IMR-90 (cell line): ENCODE data around the gene STARD10. TPM values are rescaled to one million over a fixed set of nuclear protein-coding genes. Genes with fewer than 3 reads are reported as not detected.

Source experiments
- ATAC-seq: fragments of 200-7000 bp; cut with Tn5 transposase; 2 replicates; pipeline ENCODE4 v1.9.1; 2020; ENCODE audit warnings: low read depth, mild to moderate bottlenecking, moderate library complexity
- BruUV-seq: library from RNA; stranded (reverse); fragments of 400-500 nt; replicated peaks from 2 replicates; lab custom pipeline; 2021; lab: Mats Ljungman, UMichigan
- CTCF ChIA-PET: fragments of 300-600 bp; formaldehyde crosslinking; extraction: SDS; loops from one replicate; lab custom pipeline; 2021; ENCODE audit warnings: antibody characterized with exemption; lab: Yijun Ruan, JAX
- POLR2A ChIA-PET: fragments of 300-600 bp; sonication (Branson Sonifier 250); formaldehyde crosslinking; loops from one replicate; lab custom pipeline; 2022; ENCODE audit warnings: antibody characterized with exemption; ENCODE audit not compliant: unreplicated experiment; lab: Charles Lee
- DNase-seq: peaks from one replicate; pipeline ENCODE4 v3.0.0; 2013
- H2AFZ ChIP-seq: replicated peaks from 2 replicates; pipeline ENCODE3; 2013; ENCODE audit warnings: low read length, mild to moderate bottlenecking; ENCODE audit not compliant: poor library complexity
- H2AK5ac ChIP-seq: 2 replicates; pipeline ENCODE4 v1.6.1; 2013; ENCODE audit warnings: low read depth, low read length, inconsistent platforms
- H2AK9ac ChIP-seq: replicated peaks from 2 replicates; pipeline ENCODE3; 2013; ENCODE audit warnings: mild to moderate bottlenecking, low read depth, low read length, moderate library complexity; ENCODE audit not compliant: poor library complexity
- H2BK120ac ChIP-seq: 2 replicates; pipeline ENCODE4 v1.6.1; 2013; ENCODE audit warnings: low read depth, low read length, inconsistent platforms
- H2BK15ac ChIP-seq: 3 replicates; pipeline ENCODE4 v1.6.1; 2013; ENCODE audit warnings: low read depth, low read length, inconsistent platforms
- H2BK20ac ChIP-seq: 2 replicates; pipeline ENCODE4 v1.6.1; 2013; ENCODE audit warnings: low read depth, mild to moderate bottlenecking, inconsistent platforms, low read length, moderate library complexity
- H2BK5ac ChIP-seq: 2 replicates; pipeline ENCODE4 v1.6.1; 2013; ENCODE audit warnings: mild to moderate bottlenecking, low read depth, low read length, inconsistent platforms; ENCODE audit not compliant: poor library complexity, severe bottlenecking
- H3K14ac ChIP-seq: replicated peaks from 2 replicates; pipeline ENCODE4 v1.6.1; 2013; ENCODE audit warnings: low read depth, low read length, inconsistent platforms
- H3K18ac ChIP-seq: 2 replicates; pipeline ENCODE4 v1.6.1; 2013; ENCODE audit warnings: low read depth, low read length, control low read depth
- H3K23ac ChIP-seq: 2 replicates; pipeline ENCODE4 v1.6.1; 2013; ENCODE audit warnings: low read depth, low read length, inconsistent platforms
- H3K27ac ChIP-seq: 2 replicates; pipeline ENCODE4 v1.5.1; 2013; ENCODE audit warnings: mild to moderate bottlenecking, control low read depth, low read length; ENCODE audit not compliant: insufficient read depth
- H3K27me3 ChIP-seq: 2 replicates; pipeline ENCODE4 v1.6.1; 2013; ENCODE audit warnings: low read length; ENCODE audit not compliant: control insufficient read depth, insufficient read depth
- H3K36me3 ChIP-seq: 2 replicates; pipeline ENCODE4 v1.6.1; 2013; ENCODE audit warnings: low read length, mixed read lengths; ENCODE audit not compliant: control insufficient read depth, insufficient read depth
- H3K4ac ChIP-seq: 2 replicates; pipeline ENCODE4 v1.6.1; 2013; ENCODE audit warnings: low read depth, low read length, inconsistent platforms
- H3K4me1 ChIP-seq: 2 replicates; pipeline ENCODE4 v1.6.1; 2013; ENCODE audit warnings: low read length, mixed read lengths; ENCODE audit not compliant: control insufficient read depth, insufficient read depth
- H3K4me2 ChIP-seq: 2 replicates; pipeline ENCODE4 v1.6.1; 2013; ENCODE audit warnings: low read depth, mild to moderate bottlenecking, control low read depth, low read length, moderate library complexity
- H3K4me3 ChIP-seq: 2 replicates; pipeline ENCODE4 v1.5.1; 2013; ENCODE audit warnings: low read depth, mild to moderate bottlenecking, control low read depth, low read length, moderate library complexity; ENCODE audit not compliant: insufficient read depth
- H3K56ac ChIP-seq: 2 replicates; pipeline ENCODE4 v1.6.1; 2013; ENCODE audit warnings: low read length, inconsistent platforms; ENCODE audit not compliant: insufficient read depth; ENCODE audit errors: extremely low read depth
- H3K79me1 ChIP-seq, 2 experiments: 2 replicates each; pipeline ENCODE4 v1.6.1; 2013; ENCODE audit warnings: low read length in 2 of 2, inconsistent platforms in 1 of 2, low read depth in 1 of 2
- H3K9ac ChIP-seq: 2 replicates; pipeline ENCODE4 v1.6.1; 2013; ENCODE audit warnings: low read depth, low read length, control low read depth
- H3K9me1 ChIP-seq: 2 replicates; pipeline ENCODE4 v1.6.1; 2013; ENCODE audit warnings: low read length, inconsistent platforms; ENCODE audit not compliant: insufficient read depth
- H3K9me3 ChIP-seq: 2 replicates; pipeline ENCODE4 v1.6.1; 2013; ENCODE audit warnings: low read length; ENCODE audit not compliant: control insufficient read depth, insufficient read depth
- H4K20me1 ChIP-seq: 2 replicates; pipeline ENCODE4 v1.6.1; 2013; ENCODE audit warnings: low read length, inconsistent platforms; ENCODE audit not compliant: insufficient read depth
- H4K5ac ChIP-seq: 2 replicates; pipeline ENCODE4 v1.6.1; 2013; ENCODE audit warnings: mild to moderate bottlenecking, low read depth, low read length, control low read depth
- H4K8ac ChIP-seq, 2 experiments: 2 replicates each; pipeline ENCODE4 v1.6.1; 2013; ENCODE audit warnings: low read depth in 2 of 2, low read length in 2 of 2, control low read depth in 1 of 2, inconsistent platforms in 1 of 2
- H4K91ac ChIP-seq: 2 replicates; pipeline ENCODE4 v1.6.1; 2013; ENCODE audit warnings: low read depth, low read length, inconsistent platforms; ENCODE audit not compliant: insufficient read depth
- BHLHE40 ChIP-seq: fragments of 150-350 bp; IDR thresholded peaks from 2 replicates; pipeline ENCODE4 v1.6.1; 2016; ENCODE audit warnings: mild to moderate bottlenecking, low read depth, low read length
- CTCF ChIP-seq: conservative IDR thresholded peaks from 2 replicates; pipeline ENCODE4 v1.5.1; 2012; ENCODE audit warnings: mild to moderate bottlenecking, low read depth, low read length, improper control_type of control experiment
- ELK1 ChIP-seq: fragments of 150-350 bp; IDR thresholded peaks from 2 replicates; pipeline ENCODE4 v1.6.1; 2016; ENCODE audit warnings: low read depth, mild to moderate bottlenecking, low read length, moderate library complexity, borderline replicate concordance
- MAFK ChIP-seq: IDR thresholded peaks from 2 replicates; pipeline ENCODE4 v1.6.1; 2012; ENCODE audit warnings: low read depth, low read length, improper control_type of control experiment
- MAZ ChIP-seq: IDR thresholded peaks from 2 replicates; pipeline ENCODE4 v1.6.1; 2012; ENCODE audit warnings: low read depth, mild to moderate bottlenecking, low read length, improper control_type of control experiment, moderate library complexity, borderline replicate concordance
- NFE2L2 ChIP-seq: fragments of 150-350 bp; IDR thresholded peaks from 2 replicates; pipeline ENCODE4 v1.6.1; 2016; ENCODE audit warnings: low read depth, mild to moderate bottlenecking, low read length
- POLR2A ChIP-seq: IDR thresholded peaks from 2 replicates; pipeline ENCODE4 v1.6.1; 2012; ENCODE audit warnings: mild to moderate bottlenecking, low read depth, low read length
- RAD21 ChIP-seq: IDR thresholded peaks from 2 replicates; pipeline ENCODE4 v1.6.1; 2012; ENCODE audit warnings: low read length, improper control_type of control experiment
- RCOR1 ChIP-seq: IDR thresholded peaks from 2 replicates; pipeline ENCODE4 v1.6.1; 2012; ENCODE audit warnings: mild to moderate bottlenecking, low read length, improper control_type of control experiment; ENCODE audit not compliant: insufficient replicate concordance
- RFX5 ChIP-seq: IDR thresholded peaks from 2 replicates; pipeline ENCODE4 v1.8.0; 2012; ENCODE audit warnings: low read depth, mild to moderate bottlenecking, low read length, moderate library complexity
- SMC3 ChIP-seq: fragments of 150-350 bp; IDR thresholded peaks from 2 replicates; pipeline ENCODE4 v1.6.1; 2016; ENCODE audit warnings: low read depth, mild to moderate bottlenecking, antibody characterized with exemption, low read length, moderate library complexity
- USF2 ChIP-seq: fragments of 150-350 bp; IDR thresholded peaks from 2 replicates; pipeline ENCODE4 v1.6.1; 2017; ENCODE audit warnings: mild to moderate bottlenecking, antibody characterized with exemption, low read length, low read depth
- WGBS, 2 experiments: methylation state at CpG; one replicate each; pipeline versions ENCODE4 v1.1.5 to v1.1.7; 2013; ENCODE audit warnings: missing lambda C conversion rate in 2 of 2; ENCODE audit not compliant: insufficient read length in 1 of 2; ENCODE audit errors: extremely low coverage in 2 of 2; 5-methylcytosine and 5-hydroxymethylcytosine counted together
- dilution Hi-C: fragments of 300-500 bp; cut with HindIII; formaldehyde crosslinking; loops from one replicate; pipeline ENCODE4 v1.14.3; 2018; ENCODE audit warnings: low sequenced_read_pairs; ENCODE audit not compliant: unreplicated experiment
- in situ Hi-C: fragments of 300-500 bp; cut with MboI; formaldehyde crosslinking; loops from 3 replicates; pipeline ENCODE4 v1.14.3; 2019; ENCODE audit warnings: low sequenced_read_pairs, inconsistent platforms, mixed read lengths
- intact Hi-C: fragments of 100-400 bp; cut with micrococcal nuclease; formaldehyde crosslinking; loops from 2 replicates; pipeline ENCODE4 v1.10.0; 2022
- polyA plus RNA-seq, 3 experiments: library from polyadenylated mRNA; depleted of rRNA; stranded (reverse); fragments of >200 nt; gene quantifications; 2 replicates each; pipeline ENCODE4 v1.2.3, GENCODE V29; 2012; ENCODE audit warnings: low replicate concordance in 1 of 3
- total RNA-seq: library from RNA; depleted of rRNA; stranded (reverse); fragments of >200 nt; gene quantifications from 2 replicates; pipeline ENCODE4 v1.2.3, GENCODE V29; 2012

Gene STARD10
- total and polyA plus RNA-seq, 2 of the 4 experiments (the other 2 are of a cell fraction): 23.8 to 37.4 TPM

- no peak for ATAC-seq
- no CpG with 5 or more reads among the region's 3 CpGs for WGBS, 2 experiments
Measured at GRCh38 chr11:72792437-72793021, 1.3 kb downstream of the STARD10 start.

More at GRCh38 chr11:72792437-72793021, 1.3 kb downstream of the STARD10 start:
- Histone ChIP-seq H3K4me1 (peaks cover 15% of the 10 kb centered on the region), H3K18ac (no peak overlapping the region), H3K4ac (peak overlapping the region; percentile 88), H2BK5ac (no peak overlapping the region), H3K56ac (no peak overlapping the region), H3K9ac (no peak overlapping the region), H2AK5ac (peak overlapping the region; percentile 43), H3K79me1 (peaks cover 0 to 12% of the 10 kb centered on the region in 2 experiments; a peak in 1 of 4 replicates), H3K27me3 (no peaks in the 10 kb centered on the region), H2BK120ac (peak overlapping the region; percentile 48; the same call in 1 of the 2 replicates), H3K4me2 (no peak overlapping the region), H3K9me1 (peaks cover 17% of the 10 kb centered on the region), H2AFZ (peak overlapping the region; percentile 65), H3K23ac (no peak overlapping the region), H4K20me1 (peaks cover 6% of the 10 kb centered on the region; the same call in 1 of the 2 replicates), H4K5ac (peak overlapping the region; percentile 64; the same call in 1 of the 2 replicates), H3K4me3 (no peak overlapping the region), H3K14ac (no peak overlapping the region), H2AK9ac (peak overlapping the region; percentile 57), H2BK20ac (peak overlapping the region; percentile 69; the same call in 1 of the 2 replicates), H4K8ac (peak overlapping the region; percentile 20 to 94; a peak in 3 of 4 replicates), H3K27ac (peak overlapping the region; percentile 2; the same call in 1 of the 2 replicates), H3K9me3 (no peaks in the 10 kb centered on the region), H2BK15ac (peak overlapping the region; percentile 65; the same call in 1 of the 3 replicates), H4K91ac (peak overlapping the region; percentile 33), H3K36me3 (no peaks in the 10 kb centered on the region)
- DNase-seq: no peak
- intact Hi-C loops: loop anchor here (1.0 kb wide), 1 partner anchor 67 kb away; no protein-coding TSS in a partner anchor
- dilution Hi-C loops: no loop called here
- no TSS peak for BruUV-seq
- no peak for TF ChIP-seq RFX5
- no peak for TF ChIP-seq BHLHE40
- TF ChIP-seq MAFK: no peak
- TF ChIP-seq MAZ: no peak
- TF ChIP-seq RAD21: no peak
- no peak for TF ChIP-seq ELK1
- TF ChIP-seq SMC3: no peak
- no peak for TF ChIP-seq CTCF
- TF ChIP-seq RCOR1: no peak
- no peak for TF ChIP-seq USF2
- TF ChIP-seq POLR2A: no peak
- no peak for TF ChIP-seq NFE2L2
- in situ Hi-C loops: loop anchor here (5.0 kb wide), 1 partner anchor 70 kb away; no protein-coding TSS in a partner anchor
- ChIA-PET CTCF (interaction anchor here (0.8 to 2.3 kb wide), 5 partner anchors 17 to 108 kb away, joined by 3 to 15 read pairs (median 3); no protein-coding TSS in a partner anchor), POLR2A (no interaction called here)
